Measurements from ENCODE around the gene MOB2. TPM values are rescaled to one million over a fixed set of nuclear protein-coding genes. Genes with fewer than 3 reads are reported as not detected.

The MOB2 gene
- total and polyA plus RNA-seq, 4 donors = 31.6 to 45.2 (median 36.4) TPM

GRCh38 chr11:1523077-1523476 is 36.5 kb upstream of the MOB2 start:
- 71 to 79% methylated on average over 6 of the region's 6 CpGs for WGBS, 2 donors
- peaks cover 5 to 25% (median 10%) of the 10 kb centered on the region in 5 donors for H3K4me1 ChIP-seq (ENCODE audit: control insufficient read depth in 5 of 5, insufficient read depth in 5 of 5, low read length in 5 of 5)
- no peak for DNase-seq
- TF ChIP-seq CTCF (IDR thresholded peaks at IDR 0.05; ENCODE audit: control extremely low read depth, extremely low read depth) = no peak
- no peaks in the 10 kb centered on the region for H3K9me3 ChIP-seq (ENCODE audit: control insufficient read depth in 4 of 4, insufficient read depth in 3 of 4, low read length in 3 of 4)
- no peaks in the 10 kb centered on the region for H3K36me3 ChIP-seq (ENCODE audit: control insufficient read depth in 4 of 4, insufficient read depth in 4 of 4, low read length in 4 of 4)
- no peak overlapping the region for H3K4me3 ChIP-seq
- ATAC-seq (ENCODE audit: insufficient read depth, low FRiP score) = no peak
- no peak overlapping the region for H3K27ac ChIP-seq (ENCODE audit: low read depth in 1 of 2, low read length in 1 of 2)
- no peaks in the 10 kb centered on the region for H3K27me3 ChIP-seq (ENCODE audit: control insufficient read depth in 3 of 3, insufficient read depth in 3 of 3, low read length in 2 of 3)
- H3K9ac ChIP-seq (ENCODE audit: insufficient read depth in 1 of 2, low read length in 2 of 2) = no peak overlapping the region

- Histone ChIP-seq H3K9me3 (ENCODE audit: control insufficient read depth in 4 of 4, insufficient read depth in 3 of 4, low read length in 3 of 4) (no peaks in the 10 kb centered on the region), H3K9ac (ENCODE audit: insufficient read depth in 1 of 2, low read length in 2 of 2) (no peak overlapping the region), H3K4me3 (no peak overlapping the region), H3K4me1 (ENCODE audit: control insufficient read depth in 5 of 5, insufficient read depth in 5 of 5, low read length in 5 of 5) (peaks cover 5 to 34% (median 10%) of the 10 kb centered on the region in 5 donors), H3K27ac (ENCODE audit: low read depth in 1 of 2, low read length in 1 of 2) (no peak overlapping the region), H3K36me3 (ENCODE audit: control insufficient read depth in 4 of 4, insufficient read depth in 4 of 4, low read length in 4 of 4) (no peaks in the 10 kb centered on the region), H3K27me3 (ENCODE audit: control insufficient read depth in 3 of 3, insufficient read depth in 3 of 3, low read length in 2 of 3) (no peaks in the 10 kb centered on the region)
- DNase-seq (no peak), ATAC-seq (ENCODE audit: insufficient read depth, low FRiP score) (no peak)
- TF ChIP-seq CTCF (IDR thresholded peaks at IDR 0.05; ENCODE audit: control extremely low read depth, extremely low read depth) = no peak
- 92 to 94% methylated on average over 8 of the region's 8 CpGs for WGBS, 2 donors
Measured at GRCh38 chr11:1522081-1522424, 35.5 kb upstream of the MOB2 start.

- no peak overlapping the region for H3K27ac ChIP-seq (ENCODE audit: low read depth in 1 of 2, low read length in 1 of 2)
- no peaks in the 10 kb centered on the region for H3K9me3 ChIP-seq (ENCODE audit: control insufficient read depth in 4 of 4, insufficient read depth in 3 of 4, low read length in 3 of 4)
- no peak overlapping the region for H3K4me3 ChIP-seq
- H3K27me3 ChIP-seq (ENCODE audit: control insufficient read depth in 3 of 3, insufficient read depth in 3 of 3, low read length in 2 of 3) = no peaks in the 10 kb centered on the region
- H3K36me3 ChIP-seq (ENCODE audit: control insufficient read depth in 4 of 4, insufficient read depth in 4 of 4, low read length in 4 of 4) = no peaks in the 10 kb centered on the region
- DNase-seq (no peak), ATAC-seq (ENCODE audit: insufficient read depth, low FRiP score) (no peak)
- no peak overlapping the region for H3K9ac ChIP-seq (ENCODE audit: insufficient read depth in 1 of 2, low read length in 2 of 2)
- WGBS, 2 donors = 82 to 84% methylated on average over 21 of the region's 21 CpGs
- no peak for TF ChIP-seq CTCF (IDR thresholded peaks at IDR 0.05; ENCODE audit: control extremely low read depth, extremely low read depth)
- H3K4me1 ChIP-seq (ENCODE audit: control insufficient read depth in 5 of 5, insufficient read depth in 5 of 5, low read length in 5 of 5) = peaks cover 5 to 35% (median 10%) of the 10 kb centered on the region in 5 donors
Measured at GRCh38 chr11:1521382-1522080, 35.0 kb upstream of the MOB2 start.
